ENCODE results near the gene PLA2G6.
"Not testable (repeated sequence)": the region's sequence is repeated elsewhere in the genome, so short reads cannot be mapped to it uniquely, and the experiment has no call there.

GRCh38 chr22:38178605-38178937 is 3.1 kb downstream of the PLA2G6 start:
- not testable (repeated sequence) for TF ChIP-seq EP300 (IDR thresholded peaks at IDR 0.05)
- TF ChIP-seq, protein P1, sequence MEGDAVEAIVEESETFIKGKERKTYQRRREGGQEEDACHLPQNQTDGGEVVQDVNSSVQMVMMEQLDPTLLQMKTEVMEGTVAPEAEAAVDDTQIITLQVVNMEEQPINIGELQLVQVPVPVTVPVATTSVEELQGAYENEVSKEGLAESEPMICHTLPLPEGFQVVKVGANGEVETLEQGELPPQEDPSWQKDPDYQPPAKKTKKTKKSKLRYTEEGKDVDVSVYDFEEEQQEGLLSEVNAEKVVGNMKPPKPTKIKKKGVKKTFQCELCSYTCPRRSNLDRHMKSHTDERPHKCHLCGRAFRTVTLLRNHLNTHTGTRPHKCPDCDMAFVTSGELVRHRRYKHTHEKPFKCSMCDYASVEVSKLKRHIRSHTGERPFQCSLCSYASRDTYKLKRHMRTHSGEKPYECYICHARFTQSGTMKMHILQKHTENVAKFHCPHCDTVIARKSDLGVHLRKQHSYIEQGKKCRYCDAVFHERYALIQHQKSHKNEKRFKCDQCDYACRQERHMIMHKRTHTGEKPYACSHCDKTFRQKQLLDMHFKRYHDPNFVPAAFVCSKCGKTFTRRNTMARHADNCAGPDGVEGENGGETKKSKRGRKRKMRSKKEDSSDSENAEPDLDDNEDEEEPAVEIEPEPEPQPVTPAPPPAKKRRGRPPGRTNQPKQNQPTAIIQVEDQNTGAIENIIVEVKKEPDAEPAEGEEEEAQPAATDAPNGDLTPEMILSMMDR (IDR thresholded peaks at IDR 0.05) = not testable (repeated sequence)
